GM18505 (cell line): ENCODE data around the gene NSD2.

Source experiments
- ATAC-seq: cut with Tn5 transposase; IDR thresholded peaks from one replicate; pipeline ENCODE4 v1.9.1; 2021; ENCODE audit not compliant: unreplicated experiment
- POLR2A ChIP-seq: IDR thresholded peaks from 4 replicates; pipeline ENCODE4 v1.6.1; 2011; ENCODE audit warnings: borderline replicate concordance; ENCODE audit not compliant: insufficient read depth, insufficient read length; ENCODE audit errors: extremely low read depth

NSD2 gene

DNA sequence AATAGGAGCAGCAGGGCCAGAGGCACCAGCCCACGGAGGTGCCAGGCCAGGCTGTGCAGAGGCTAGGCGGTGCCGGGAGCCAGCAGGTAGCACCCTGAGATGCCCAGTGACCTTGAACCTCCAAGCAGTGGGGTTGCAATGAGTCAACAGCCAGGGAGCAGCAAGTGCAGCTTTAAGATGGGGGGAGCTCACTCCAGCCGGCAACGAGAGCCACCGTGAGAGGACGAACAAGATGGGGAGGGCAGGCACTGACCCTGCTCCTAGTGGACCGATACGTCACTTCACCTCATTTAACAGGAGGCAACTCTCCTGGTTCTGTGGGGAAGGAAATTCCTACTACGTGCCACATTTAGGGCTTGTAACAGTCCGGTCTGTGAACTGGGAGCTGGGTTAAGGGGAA lies 20.0 kb upstream of the NSD2 start:
- no peak for TF ChIP-seq POLR2A
- no peak for ATAC-seq

DNA sequence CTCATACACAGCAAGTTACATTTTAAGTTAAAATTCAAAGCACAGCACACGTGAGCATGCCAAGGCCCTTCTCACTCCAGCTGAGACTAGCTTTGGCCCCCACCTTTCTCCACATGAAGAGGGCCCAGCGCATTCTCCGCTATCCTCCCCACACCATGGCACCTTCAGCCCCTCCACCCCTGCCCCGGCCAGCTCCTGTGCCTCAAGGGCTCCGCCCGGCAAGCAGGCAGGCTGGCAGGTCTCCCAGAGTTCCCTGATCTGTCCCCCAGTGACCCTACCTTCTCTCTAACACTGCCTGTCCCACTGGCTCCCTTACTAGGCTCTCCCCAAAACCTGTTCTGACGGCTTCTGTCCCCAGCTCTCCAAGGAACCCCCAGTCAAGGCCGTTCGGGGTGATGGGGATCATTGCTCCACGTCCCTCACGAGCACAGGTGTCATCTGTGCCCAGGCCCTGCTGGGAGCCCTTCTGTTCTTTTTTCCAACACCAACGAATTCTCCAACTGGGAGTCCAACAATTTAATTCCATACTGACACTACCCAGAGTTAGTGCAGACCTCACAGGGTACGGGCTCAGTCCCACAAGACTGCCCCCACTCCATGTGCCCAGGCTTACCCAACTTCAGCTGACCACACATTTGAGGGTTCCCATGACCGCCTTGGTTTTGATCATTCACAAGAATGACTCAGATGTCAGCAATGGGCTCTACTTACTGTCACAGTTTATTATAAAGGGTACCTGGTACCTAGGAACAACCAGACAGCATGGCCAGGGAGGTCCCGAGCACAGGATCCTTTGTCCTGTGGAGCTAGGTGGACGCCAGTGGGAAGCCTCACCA lies 19.4 kb upstream of the NSD2 start:
- ATAC-seq, result no peak
- no peak for TF ChIP-seq POLR2A

DNA sequence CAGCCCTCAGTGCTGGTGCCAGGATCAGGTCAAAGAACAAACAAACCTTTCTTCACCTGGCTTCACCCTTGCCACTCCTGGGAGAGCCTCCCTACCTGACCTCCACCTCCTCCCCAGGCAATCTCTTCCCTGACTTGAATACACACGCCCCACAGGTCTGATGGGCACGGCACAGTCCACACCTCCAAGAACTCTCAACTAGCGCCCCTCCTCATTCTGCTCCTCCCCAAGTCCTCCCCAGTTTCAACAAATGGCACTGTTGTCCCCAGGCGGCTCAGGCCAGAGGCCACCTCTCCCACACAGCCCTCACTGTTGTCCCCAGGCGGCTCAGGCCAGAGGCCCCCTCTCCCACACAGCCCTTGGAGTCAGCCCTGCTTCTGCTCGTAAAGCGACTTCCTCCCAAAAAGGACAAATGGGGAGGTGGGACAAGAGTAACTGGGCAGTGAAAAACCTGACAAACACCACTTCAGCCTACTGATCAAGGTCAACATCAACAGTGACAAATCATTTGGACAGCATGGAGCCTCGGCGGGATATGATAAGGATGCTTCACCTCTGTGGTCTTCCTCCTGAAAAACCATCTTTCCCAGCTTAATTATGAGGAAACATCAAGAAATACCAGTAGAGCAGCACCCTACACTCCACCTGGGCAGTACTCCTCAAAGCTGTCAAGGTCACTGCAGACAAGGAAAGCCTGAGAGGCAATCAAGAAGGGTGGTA lies 18.1 kb upstream of the NSD2 start:
- TF ChIP-seq POLR2A, result no peak
- no peak for ATAC-seq

DNA sequence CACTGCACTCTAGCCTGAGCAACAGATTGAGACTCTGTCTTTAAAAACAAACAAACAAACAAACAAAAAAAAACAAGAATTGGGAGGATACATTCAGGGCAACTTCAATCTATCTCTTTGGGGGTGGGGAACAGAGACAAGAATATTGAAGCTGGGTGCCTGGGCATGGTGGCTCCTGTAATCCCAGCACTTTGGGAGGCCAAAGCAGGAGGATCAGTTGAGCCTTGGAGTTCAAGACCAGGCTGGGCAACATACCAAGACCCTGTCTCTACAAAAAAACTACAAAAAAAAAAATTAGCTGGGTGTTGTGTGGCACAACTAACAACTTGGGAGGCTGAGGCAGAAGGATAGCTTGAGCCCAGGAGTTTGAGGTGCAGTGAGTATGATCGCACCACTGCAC lies 16.4 kb upstream of the NSD2 start:
- no peak for ATAC-seq
- TF ChIP-seq POLR2A, result no peak

DNA sequence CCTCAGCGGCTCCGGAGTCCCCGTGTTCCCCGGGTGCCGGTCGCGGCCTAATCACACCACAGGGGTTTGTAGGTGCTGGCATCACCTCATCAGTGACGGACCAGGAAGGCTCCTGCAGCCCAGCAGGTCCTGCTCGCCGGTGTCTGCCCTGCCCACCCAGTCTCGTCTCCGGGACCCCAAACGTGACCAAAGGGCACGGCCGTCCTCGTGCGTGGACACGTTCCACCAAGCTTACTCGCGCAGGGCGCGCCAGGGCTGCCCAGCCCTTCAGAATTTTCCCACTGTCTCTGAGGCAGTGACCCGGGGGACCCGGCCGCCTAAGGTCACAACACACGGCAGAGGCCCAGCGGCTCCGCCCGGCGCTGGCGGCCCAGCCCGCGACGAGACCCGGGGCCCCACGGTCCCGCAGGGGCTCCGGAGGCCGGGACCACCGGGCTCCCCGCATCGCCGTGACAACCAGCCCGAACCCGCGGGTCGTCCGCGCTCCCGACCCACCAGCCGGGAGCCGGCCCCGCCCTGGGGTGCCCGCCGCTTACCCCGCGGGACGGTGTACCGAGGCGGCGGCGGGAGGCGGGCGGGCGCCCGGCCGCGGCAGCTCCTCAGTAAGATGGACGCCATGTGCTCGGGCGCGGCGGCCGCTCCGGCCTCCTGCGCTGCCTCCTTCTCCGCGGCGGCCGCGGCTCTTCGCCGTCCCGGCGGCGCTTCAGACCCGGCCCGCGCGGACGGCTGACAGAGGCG lies 15.7 kb upstream of the NSD2 start:
- TF ChIP-seq POLR2A, result no peak
- ATAC-seq, result peak; percentile 23

DNA sequence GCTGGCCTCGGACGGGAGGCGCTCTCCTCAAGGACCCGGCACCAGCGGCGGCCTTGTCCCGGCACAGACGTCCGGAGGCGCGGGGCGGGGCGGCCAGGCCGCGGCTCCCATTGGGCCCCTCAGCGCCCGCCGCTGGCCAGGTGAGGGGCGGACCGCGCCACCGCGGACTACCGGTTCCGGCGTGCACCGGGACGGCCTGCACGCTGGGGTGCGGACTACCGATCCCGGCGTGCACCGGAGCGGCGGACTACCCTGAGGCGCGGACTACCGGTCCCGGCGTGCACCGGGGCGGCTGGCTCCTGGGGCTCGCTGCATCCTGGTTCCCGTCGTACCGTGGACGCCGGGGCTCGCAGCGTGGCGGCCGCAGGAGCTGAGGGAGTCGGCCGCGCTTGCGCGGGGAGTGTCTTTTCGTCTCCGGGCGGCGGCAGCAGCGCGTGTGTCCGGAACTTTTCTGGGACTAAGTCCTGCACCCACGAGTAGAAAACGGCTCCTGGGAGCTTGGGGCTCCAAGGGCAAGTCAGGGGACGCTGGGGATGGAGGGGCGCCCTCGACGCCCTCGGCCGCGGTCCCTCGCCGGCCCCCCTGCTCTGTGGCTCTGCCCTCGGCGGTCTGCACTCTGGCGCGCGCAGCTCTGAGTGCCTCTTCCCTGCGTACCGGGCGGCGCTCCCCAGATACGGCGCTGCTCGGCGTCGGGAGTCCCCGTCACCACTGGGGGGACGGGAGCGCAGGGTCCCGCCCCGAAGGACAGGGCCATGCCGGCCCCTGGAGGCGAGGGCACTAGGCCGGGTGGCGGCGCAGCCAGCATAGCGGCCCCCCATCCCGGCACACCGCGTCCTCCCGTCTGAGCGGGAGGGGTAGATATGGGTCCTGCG lies 14.9 kb upstream of the NSD2 start, which contains the start of gene LETM1:
LETM1 (minus strand) TSS at position 86 of the 872 bp plus-strand sequence. CDS start 206 bp downstream, outside the sequence.
- peak; percentile 78 for TF ChIP-seq POLR2A
- ATAC-seq, result peak; percentile 84

DNA sequence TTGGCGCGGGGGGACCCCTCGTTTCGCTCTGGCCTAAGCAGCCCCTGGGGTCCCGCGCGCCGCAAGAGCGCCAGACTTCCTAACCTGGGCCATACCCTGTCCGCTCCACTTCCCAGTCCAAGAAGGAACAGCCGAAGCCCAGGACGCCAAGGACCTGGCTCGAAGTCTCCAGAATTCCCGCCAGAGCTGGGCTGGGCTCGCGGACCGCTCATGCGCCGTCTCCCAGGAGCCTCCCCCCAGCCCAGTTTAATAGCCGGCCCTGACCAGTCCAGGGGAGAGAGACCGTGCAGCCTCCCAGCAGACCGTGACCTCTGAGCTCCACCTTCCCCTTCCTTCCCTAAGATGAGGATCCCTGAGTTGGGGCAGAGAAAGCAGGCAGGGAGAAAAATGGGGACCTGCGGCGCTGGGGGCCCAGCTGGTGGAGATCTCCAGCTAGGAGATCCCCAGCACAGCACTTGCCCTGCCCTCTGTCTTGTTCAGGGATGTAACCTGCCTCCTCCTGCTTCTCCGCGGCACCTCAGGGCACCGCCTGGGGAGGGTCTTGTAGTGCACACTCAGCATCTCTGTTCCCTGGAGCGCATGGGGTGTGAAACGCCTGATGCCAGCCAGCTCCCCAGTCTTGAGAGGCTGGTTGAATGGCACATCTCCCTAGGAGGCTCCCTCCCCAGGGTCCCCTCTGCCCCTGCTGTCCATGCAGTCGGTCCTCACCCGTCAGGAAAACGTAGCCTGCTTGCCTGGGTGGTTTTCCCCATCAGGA lies 14.1 kb upstream of the NSD2 start:
- no peak for ATAC-seq
- TF ChIP-seq POLR2A, result no peak

DNA sequence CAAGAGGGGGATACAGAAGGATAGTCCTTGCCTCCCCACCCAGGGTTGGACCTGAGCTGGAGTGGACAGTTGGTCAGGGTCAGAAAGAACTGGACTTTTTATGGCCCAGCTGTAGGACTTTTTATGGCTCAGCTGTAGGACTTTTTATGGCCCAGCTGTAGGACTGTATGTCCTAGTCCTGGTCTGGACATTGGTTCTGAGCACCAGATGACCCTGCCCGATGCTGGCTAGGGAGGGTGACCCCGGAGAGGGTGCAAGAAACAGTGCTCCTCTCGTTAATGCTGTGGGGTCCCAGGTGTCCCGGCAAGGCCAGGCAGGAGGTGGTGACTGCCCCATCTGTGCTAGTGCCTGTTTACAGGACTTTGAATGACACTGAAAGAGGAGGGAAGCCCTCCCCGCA lies 13.3 kb upstream of the NSD2 start:
- no peak for TF ChIP-seq POLR2A
- no peak for ATAC-seq

DNA sequence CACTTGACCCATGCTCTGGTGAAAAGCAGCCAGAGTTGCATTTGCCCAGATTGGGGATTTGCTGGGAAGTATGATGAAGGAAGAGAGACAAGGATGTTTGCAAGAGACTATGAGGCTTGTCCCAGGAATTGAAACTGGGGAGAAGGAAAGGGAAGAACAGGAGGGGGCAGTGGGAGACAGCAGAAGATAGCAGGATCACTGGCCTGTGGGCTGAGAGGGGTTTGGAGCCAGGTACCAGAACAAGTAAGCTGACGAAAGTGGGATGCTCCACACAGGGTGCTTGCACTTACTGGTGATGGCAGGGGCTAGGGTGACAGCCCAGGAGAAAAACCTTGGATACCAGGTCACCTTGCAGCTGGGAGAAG lies 11.8 kb upstream of the NSD2 start:
- no peak for ATAC-seq
- TF ChIP-seq POLR2A, result no peak

DNA sequence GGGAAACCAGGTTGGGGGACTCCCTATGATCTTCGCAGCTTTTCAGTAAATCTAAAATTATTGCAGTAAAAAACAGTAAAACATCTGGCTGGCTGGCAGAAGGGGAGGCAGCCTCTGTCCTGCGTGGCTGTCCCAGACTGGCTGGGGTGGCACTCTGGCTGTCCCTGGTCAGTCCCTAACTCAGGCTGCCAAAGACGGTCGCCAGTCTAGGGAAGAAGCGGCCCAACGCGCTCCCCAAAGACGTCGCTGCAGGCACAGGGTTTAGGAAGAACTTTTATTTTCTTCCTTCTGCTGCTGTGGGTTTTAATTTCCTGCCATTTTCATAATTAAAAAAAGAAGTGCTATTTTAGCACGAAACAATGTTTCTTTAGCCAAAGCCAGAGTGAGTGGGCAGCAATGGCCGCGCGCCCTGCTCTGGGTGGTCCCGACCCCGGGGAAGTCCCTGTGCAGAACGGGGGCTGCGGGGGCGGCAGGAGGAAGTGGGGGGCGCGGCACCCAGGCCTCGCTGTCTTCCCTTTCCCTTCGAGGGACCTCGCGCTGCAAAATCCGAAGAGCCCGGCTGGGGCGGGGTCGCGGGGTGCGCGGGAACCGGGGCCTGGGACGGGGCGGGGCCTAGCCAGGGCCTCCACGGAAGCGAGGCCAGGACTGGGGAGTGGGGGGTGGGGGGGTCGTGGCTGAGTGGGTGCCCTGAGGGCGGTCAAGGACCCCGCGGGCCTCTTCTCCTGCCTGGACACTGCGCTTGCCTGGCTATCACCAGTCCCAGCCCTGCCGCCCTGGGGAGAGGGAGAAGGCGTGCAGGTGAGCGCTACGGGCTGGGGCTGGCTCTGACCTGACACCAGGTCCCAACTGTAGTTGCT lies 8.9 kb upstream of the NSD2 start:
- ATAC-seq, result no peak
- TF ChIP-seq POLR2A, result no peak

DNA sequence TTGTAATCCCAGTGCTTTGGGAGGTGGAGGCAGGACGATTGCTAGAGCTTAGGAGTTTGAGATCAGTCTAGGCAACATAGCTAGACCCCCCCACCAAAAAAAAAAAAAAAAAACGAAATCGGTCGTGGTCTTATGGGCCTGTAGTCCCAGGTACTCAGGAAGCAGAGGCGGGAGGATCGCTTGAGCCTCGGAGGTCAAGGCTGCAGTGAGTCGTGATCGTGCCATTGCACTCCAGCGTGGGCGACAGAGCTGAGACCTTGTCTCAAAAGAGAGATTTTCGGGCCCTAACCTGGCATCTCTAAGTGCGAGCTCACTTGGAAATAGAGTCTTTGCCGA lies 8.3 kb upstream of the NSD2 start:
- ATAC-seq, result no peak
- no peak for TF ChIP-seq POLR2A
